Breast epithelium (tissue), 3 donors: ENCODE results near the gene ARSA.

ENCODE experiments used
- CTCF ChIP-seq, 3 donors: fragments of 450-650 bp; IDR thresholded peaks; one replicate each; pipeline ENCODE4 v1.5.1; 2016 to 2017; ENCODE audit warnings: antibody characterized with exemption in 3 of 3, mild to moderate bottlenecking in 3 of 3, moderate library complexity in 3 of 3
- POLR2A ChIP-seq: fragments of 450-650 bp; IDR thresholded peaks from one replicate; pipeline ENCODE4 v1.6.1; 2016; ENCODE audit warnings: antibody characterized with exemption, mild to moderate bottlenecking, moderate library complexity
- POLR2AphosphoS5 ChIP-seq, 3 donors: sonication (generic); formaldehyde crosslinking; IDR thresholded peaks; one replicate each; pipeline ENCODE4 v1.6.1; 2017; ENCODE audit warnings: antibody characterized with exemption in 3 of 3

GRCh38 chr22:50608996-50609395 is 19.0 kb downstream of the ARSA start:
- TF ChIP-seq CTCF (IDR thresholded peaks at IDR 0.05) (no peak), POLR2AphosphoS5 (IDR thresholded peaks at IDR 0.05) (no peak), POLR2A (no peak)
